Cardiac muscle cell (in vitro differentiated cells and primary cell): Measurements from ENCODE around the gene CRYZL1. TPM values are rescaled to one million over a fixed set of nuclear protein-coding genes. Genes with fewer than 3 reads are reported as not detected.

Experiments
- DNase-seq, 2 donors: peaks; one replicate each; pipeline versions ENCODE4 v3.0.0 to v3.0.0-alpha.2; 2010 to 2017; ENCODE audit warnings: low read depth in 1 of 2, low spot score in 1 of 2
- H3K27ac ChIP-seq: fragments of 200-600 bp; sonication (generic); 2 replicates; pipeline ENCODE4 v1.5.1; 2016
- H3K27me3 ChIP-seq: fragments of 200-600 bp; sonication (generic); 2 replicates; pipeline ENCODE4 v1.6.0; 2016; ENCODE audit warnings: control low read depth
- H3K36me3 ChIP-seq: fragments of 200-600 bp; sonication (generic); 2 replicates; pipeline ENCODE4 v1.5.1; 2016; ENCODE audit warnings: control low read depth
- H3K4me1 ChIP-seq: fragments of 200-600 bp; sonication (generic); 2 replicates; pipeline ENCODE4 v1.8.1; 2017; ENCODE audit warnings: low read depth, mild to moderate bottlenecking, mixed run types
- H3K4me3 ChIP-seq: fragments of 200-600 bp; sonication (generic); 2 replicates; pipeline ENCODE4 v1.5.1; 2016; ENCODE audit warnings: mild to moderate bottlenecking
- H3K9me3 ChIP-seq: fragments of 200-600 bp; sonication (generic); 2 replicates; pipeline ENCODE4 v1.5.1; 2017; ENCODE audit warnings: low read depth, mild to moderate bottlenecking, control low read depth
- polyA plus RNA-seq: library from polyadenylated mRNA; unstranded; fragments of >200 nt; fragmentation: Nextera tagmentation; extraction: Ambion mirVana; gene quantifications from 2 replicates; pipeline ENCODE4 v1.2.1, GENCODE V29; 2016
- total RNA-seq: library from RNA; depleted of rRNA; stranded (reverse); fragments of >200 nt; gene quantifications from 2 replicates; pipeline ENCODE4 v1.2.3, GENCODE V29; 2016
- TF ChIP-seq, protein P1 (sequence below): IDR thresholded peaks from 2 replicates; pipeline ENCODE4 v1.5.1; 2012; ENCODE audit warnings: low read depth, mild to moderate bottlenecking, low read length

The CRYZL1 gene
- total and polyA plus RNA-seq, 2 experiments from 2014 or later = 58.1 to 58.3 TPM

DNA sequence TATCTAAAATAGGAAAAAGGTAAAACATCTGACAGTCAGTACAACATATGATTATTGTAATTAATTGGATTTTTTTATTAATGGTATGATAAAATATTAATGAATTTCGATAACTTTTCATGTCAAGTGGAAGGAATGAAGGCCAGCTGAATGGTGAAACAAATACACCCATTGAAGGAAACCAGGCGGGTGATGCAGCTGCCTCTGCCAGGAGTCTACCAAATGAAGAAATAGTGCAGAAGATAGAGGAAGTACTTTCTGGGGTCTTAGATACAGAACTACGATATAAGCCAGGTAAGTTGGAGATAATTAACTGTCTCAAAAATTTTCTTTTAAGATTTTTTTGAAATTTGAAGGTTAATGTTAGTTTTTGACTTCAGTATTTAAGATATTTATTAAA lies 95.5 kb downstream of the CRYZL1 start:
- H3K36me3 ChIP-seq = peaks cover 41% of the 10 kb centered on the region
- peaks cover 20% of the 10 kb centered on the region for H3K4me1 ChIP-seq
- no peaks in the 10 kb centered on the region for H3K9me3 ChIP-seq
- no peak overlapping the region for H3K27ac ChIP-seq
- no peak overlapping the region for H3K4me3 ChIP-seq
- no peak for DNase-seq
- no peaks in the 10 kb centered on the region for H3K27me3 ChIP-seq
- TF ChIP-seq, protein P1, sequence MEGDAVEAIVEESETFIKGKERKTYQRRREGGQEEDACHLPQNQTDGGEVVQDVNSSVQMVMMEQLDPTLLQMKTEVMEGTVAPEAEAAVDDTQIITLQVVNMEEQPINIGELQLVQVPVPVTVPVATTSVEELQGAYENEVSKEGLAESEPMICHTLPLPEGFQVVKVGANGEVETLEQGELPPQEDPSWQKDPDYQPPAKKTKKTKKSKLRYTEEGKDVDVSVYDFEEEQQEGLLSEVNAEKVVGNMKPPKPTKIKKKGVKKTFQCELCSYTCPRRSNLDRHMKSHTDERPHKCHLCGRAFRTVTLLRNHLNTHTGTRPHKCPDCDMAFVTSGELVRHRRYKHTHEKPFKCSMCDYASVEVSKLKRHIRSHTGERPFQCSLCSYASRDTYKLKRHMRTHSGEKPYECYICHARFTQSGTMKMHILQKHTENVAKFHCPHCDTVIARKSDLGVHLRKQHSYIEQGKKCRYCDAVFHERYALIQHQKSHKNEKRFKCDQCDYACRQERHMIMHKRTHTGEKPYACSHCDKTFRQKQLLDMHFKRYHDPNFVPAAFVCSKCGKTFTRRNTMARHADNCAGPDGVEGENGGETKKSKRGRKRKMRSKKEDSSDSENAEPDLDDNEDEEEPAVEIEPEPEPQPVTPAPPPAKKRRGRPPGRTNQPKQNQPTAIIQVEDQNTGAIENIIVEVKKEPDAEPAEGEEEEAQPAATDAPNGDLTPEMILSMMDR = no peak

DNA sequence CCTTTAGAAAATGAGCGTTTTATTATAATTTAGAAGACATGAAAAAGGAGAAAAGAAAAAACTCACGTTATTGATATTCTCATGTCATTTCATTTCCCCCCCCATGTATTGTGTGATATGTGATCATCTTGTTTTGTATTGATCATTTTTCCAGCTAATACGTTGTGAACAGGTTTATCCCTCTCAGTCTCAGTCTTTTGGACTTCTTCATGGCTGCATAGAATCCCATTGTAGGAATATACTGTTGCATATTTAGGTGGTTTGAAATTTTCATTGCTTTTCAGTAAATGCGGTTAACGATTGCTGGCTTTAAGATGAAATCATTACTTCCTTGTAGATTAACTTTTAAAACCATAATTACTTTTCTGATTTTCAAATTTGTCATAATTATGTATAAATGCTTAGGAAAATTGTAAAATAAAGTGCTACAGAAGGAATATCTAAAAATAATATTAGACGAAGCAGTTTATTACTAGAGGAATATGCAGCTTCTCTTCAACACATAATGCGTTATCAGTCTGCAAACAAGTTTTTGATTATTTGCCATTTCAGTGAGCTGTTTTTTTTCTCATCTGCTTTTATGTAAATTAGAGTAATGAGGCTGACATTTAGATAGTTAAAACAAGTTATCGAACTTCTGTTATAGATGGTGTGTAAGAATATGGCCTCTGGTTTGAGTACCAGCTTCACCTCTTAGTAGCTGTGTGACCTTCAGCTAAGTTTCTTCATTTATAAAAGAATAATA lies 96.9 kb downstream of the CRYZL1 start:
- peaks cover 20% of the 10 kb centered on the region for H3K4me1 ChIP-seq
- peaks cover 27% of the 10 kb centered on the region for H3K36me3 ChIP-seq
- no peaks in the 10 kb centered on the region for H3K9me3 ChIP-seq
- H3K27me3 ChIP-seq = no peaks in the 10 kb centered on the region
- no peak for DNase-seq
- no peak overlapping the region for H3K27ac ChIP-seq
- H3K4me3 ChIP-seq = peak overlapping the region; percentile 93
- TF ChIP-seq, protein P1 = no peak

DNA sequence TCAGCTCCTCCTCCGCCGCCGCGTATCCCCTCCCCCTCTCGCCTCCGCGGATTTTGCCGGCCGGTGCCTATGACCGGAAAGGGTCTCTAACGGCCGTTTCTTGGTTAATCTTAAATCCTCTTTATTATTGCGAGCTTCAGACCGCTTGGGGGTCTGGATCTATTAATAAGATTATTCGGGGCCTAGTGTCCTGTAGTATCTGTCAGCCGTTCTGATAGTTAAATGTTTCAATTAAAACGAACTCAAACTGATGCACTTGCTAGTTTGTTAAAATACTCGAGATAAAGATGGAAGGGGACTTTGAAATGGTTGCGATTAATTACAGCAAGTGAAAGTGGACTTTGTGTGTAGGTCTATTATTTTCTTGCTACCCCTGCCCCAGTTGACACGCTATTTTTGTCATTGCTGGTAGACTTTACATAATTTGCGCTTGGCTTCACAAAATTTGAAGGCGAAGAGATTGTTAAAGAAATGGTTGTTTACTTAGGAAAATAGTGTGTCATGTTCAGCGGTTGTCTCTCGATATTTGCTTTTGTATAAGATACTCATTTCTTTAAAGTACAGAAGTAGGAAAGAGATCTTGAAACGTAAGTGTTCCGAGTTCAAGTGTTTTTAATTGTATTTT lies 97.9 kb downstream of the CRYZL1 start:
- Histone ChIP-seq H3K9me3 (no peaks in the 10 kb centered on the region), H3K4me3 (peak overlapping the region; percentile 93), H3K4me1 (peaks cover 20% of the 10 kb centered on the region), H3K27ac (peak overlapping the region; percentile 97), H3K36me3 (peaks cover 20% of the 10 kb centered on the region), H3K27me3 (no peaks in the 10 kb centered on the region)
- TF ChIP-seq, protein P1 = no peak
- DNase-seq = no peak

DNA sequence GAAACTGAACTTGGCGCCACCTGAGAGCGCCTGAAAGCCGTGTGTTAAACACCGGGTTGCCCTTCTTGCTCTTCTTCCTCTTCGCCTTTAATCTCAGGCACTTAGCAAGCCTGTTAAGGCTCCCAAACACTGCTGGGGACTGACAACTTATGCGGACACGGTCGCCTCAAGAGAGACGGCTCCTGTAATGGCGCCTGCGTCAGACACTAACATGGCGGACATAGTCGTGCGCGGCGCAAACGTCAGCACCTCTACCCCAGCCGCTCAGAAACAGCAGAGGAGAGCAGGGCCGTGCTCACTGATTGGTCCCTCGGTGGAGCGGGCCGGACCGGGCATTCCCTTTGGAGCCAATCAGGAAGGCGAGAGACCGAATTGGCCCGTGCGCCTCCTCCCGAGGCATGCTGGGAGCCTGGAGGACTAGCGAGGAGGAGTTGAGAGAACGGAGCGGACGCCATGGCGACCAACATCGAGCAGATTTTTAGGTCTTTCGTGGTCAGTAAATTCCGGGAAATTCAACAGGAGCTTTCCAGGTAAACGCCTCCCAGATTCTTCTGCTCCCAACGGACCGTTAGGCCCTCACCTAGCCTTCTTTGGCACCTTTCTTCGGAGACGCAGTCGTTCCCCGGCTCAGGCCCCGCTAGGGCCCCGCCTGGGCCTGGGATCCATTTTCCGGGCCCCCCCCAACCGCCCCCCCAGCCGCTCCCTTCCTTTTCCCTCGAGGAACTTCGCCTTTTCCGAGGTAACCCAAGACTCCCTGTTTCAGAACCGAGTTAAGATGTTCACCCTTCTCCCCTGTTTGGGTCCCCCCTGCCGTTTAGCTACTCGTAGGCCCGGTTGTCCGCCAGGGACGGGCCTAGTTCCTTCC lies 98.7 kb downstream of the CRYZL1 start, which contains the start of gene SON:
SON (plus strand) TSS at position 399 of the 865 bp plus-strand sequence; CDS start at position 454, 55 bp downstream.
- Histone ChIP-seq H3K9me3 (no peaks in the 10 kb centered on the region), H3K4me3 (peak within 1 kb of the TSS; percentile 93), H3K36me3 (peaks cover 17% of the 10 kb centered on the region), H3K27ac (peak within 1 kb of the TSS; percentile 97), H3K27me3 (no peaks in the 10 kb centered on the region), H3K4me1 (peaks cover 20% of the 10 kb centered on the region)
- DNase-seq = peak; percentile 99
- TF ChIP-seq, protein P1 = no peak
